ENCODE data around the gene ANKRD9.
"Not testable (repeated sequence)": the region's sequence is repeated elsewhere in the genome, so short reads cannot be mapped to it uniquely, and the experiment has no call there.

ANKRD9 gene

GRCh38 chr14:102509746-102510615 is at the start of gene ANKRD9:
ANKRD9 (minus strand) TSS chr14:102509776; CDS start chr14:102507889, 1,887 bp downstream.
- DNase-seq (ENCODE audit: low read depth in 3 of 3) = peak; percentile 77 to 90 (median 81)

- no peak for DNase-seq (ENCODE audit: low read depth in 3 of 3)
These were observed 49.0 kb upstream of the ANKRD9 start for GRCh38 chr14:102558556-102558955.

- DNase-seq (ENCODE audit: low read depth in 3 of 3) = no peak
These were observed 48.1 kb upstream of the ANKRD9 start for GRCh38 chr14:102557434-102558226.

GRCh38 chr14:102556098-102556677 is 46.6 kb upstream of the ANKRD9 start:
- no peak for DNase-seq (ENCODE audit: low read depth in 3 of 3)

GRCh38 chr14:102554821-102555819 is 45.5 kb upstream of the ANKRD9 start:
- DNase-seq (ENCODE audit: low read depth in 3 of 3) = peak; percentile 32 to 48 (median 45)

- no peak for DNase-seq (ENCODE audit: low read depth in 3 of 3)
These were observed 42.6 kb upstream of the ANKRD9 start for GRCh38 chr14:102551995-102552705.

GRCh38 chr14:102550927-102551401 is 41.4 kb upstream of the ANKRD9 start:
- not testable (repeated sequence) for DNase-seq (ENCODE audit: low read depth in 3 of 3)

GRCh38 chr14:102548616-102549240 is 39.2 kb upstream of the ANKRD9 start:
- no peak for DNase-seq (ENCODE audit: low read depth in 3 of 3)

- no peak for DNase-seq (ENCODE audit: low read depth in 3 of 3)
These were observed 36.1 kb upstream of the ANKRD9 start for GRCh38 chr14:102545461-102546265.

- no peak for DNase-seq (ENCODE audit: low read depth in 3 of 3)
These were observed 35.3 kb upstream of the ANKRD9 start for GRCh38 chr14:102544747-102545460.

- no peak for DNase-seq (ENCODE audit: low read depth in 3 of 3)
These were observed 34.6 kb upstream of the ANKRD9 start for GRCh38 chr14:102544046-102544746.

GRCh38 chr14:102541771-102542170 is 32.2 kb upstream of the ANKRD9 start:
- no peak for DNase-seq (ENCODE audit: low read depth in 3 of 3)

GRCh38 chr14:102541029-102541491 is 31.5 kb upstream of the ANKRD9 start:
- not testable (repeated sequence) for DNase-seq (ENCODE audit: low read depth in 3 of 3)

GRCh38 chr14:102540315-102541028 is 30.9 kb upstream of the ANKRD9 start:
- DNase-seq (ENCODE audit: low read depth in 3 of 3) = no peak

GRCh38 chr14:102539544-102540314 is 30.2 kb upstream of the ANKRD9 start:
- no peak for DNase-seq (ENCODE audit: low read depth in 3 of 3)
